IMR-90 (cell line): ENCODE data around the gene PAM. TPM values are rescaled to one million over a fixed set of nuclear protein-coding genes. Genes with fewer than 3 reads are reported as not detected.

Experiments used
- ATAC-seq: fragments of 200-7000 bp; cut with Tn5 transposase; 2 replicates; pipeline ENCODE4 v1.9.1; 2020; ENCODE audit warnings: low read depth, mild to moderate bottlenecking, moderate library complexity
- BruUV-seq: library from RNA; stranded (reverse); fragments of 400-500 nt; replicated peaks from 2 replicates; lab custom pipeline; 2021; lab: Mats Ljungman, UMichigan
- CTCF ChIA-PET: fragments of 300-600 bp; formaldehyde crosslinking; extraction: SDS; loops from one replicate; lab custom pipeline; 2021; ENCODE audit warnings: antibody characterized with exemption; lab: Yijun Ruan, JAX
- POLR2A ChIA-PET: fragments of 300-600 bp; sonication (Branson Sonifier 250); formaldehyde crosslinking; loops from one replicate; lab custom pipeline; 2022; ENCODE audit warnings: antibody characterized with exemption; ENCODE audit not compliant: unreplicated experiment; lab: Charles Lee
- DNase-seq: peaks from one replicate; pipeline ENCODE4 v3.0.0; 2013
- H2AFZ ChIP-seq: replicated peaks from 2 replicates; pipeline ENCODE3; 2013; ENCODE audit warnings: low read length, mild to moderate bottlenecking; ENCODE audit not compliant: poor library complexity
- H2AK5ac ChIP-seq: 2 replicates; pipeline ENCODE4 v1.6.1; 2013; ENCODE audit warnings: low read depth, low read length, inconsistent platforms
- H2AK9ac ChIP-seq: replicated peaks from 2 replicates; pipeline ENCODE3; 2013; ENCODE audit warnings: mild to moderate bottlenecking, low read depth, low read length, moderate library complexity; ENCODE audit not compliant: poor library complexity
- H2BK120ac ChIP-seq: 2 replicates; pipeline ENCODE4 v1.6.1; 2013; ENCODE audit warnings: low read depth, low read length, inconsistent platforms
- H2BK15ac ChIP-seq: 3 replicates; pipeline ENCODE4 v1.6.1; 2013; ENCODE audit warnings: low read depth, low read length, inconsistent platforms
- H2BK20ac ChIP-seq: 2 replicates; pipeline ENCODE4 v1.6.1; 2013; ENCODE audit warnings: low read depth, mild to moderate bottlenecking, inconsistent platforms, low read length, moderate library complexity
- H2BK5ac ChIP-seq: 2 replicates; pipeline ENCODE4 v1.6.1; 2013; ENCODE audit warnings: mild to moderate bottlenecking, low read depth, low read length, inconsistent platforms; ENCODE audit not compliant: poor library complexity, severe bottlenecking
- H3K14ac ChIP-seq: replicated peaks from 2 replicates; pipeline ENCODE4 v1.6.1; 2013; ENCODE audit warnings: low read depth, low read length, inconsistent platforms
- H3K18ac ChIP-seq: 2 replicates; pipeline ENCODE4 v1.6.1; 2013; ENCODE audit warnings: low read depth, low read length, control low read depth
- H3K23ac ChIP-seq: 2 replicates; pipeline ENCODE4 v1.6.1; 2013; ENCODE audit warnings: low read depth, low read length, inconsistent platforms
- H3K27ac ChIP-seq: 2 replicates; pipeline ENCODE4 v1.5.1; 2013; ENCODE audit warnings: mild to moderate bottlenecking, control low read depth, low read length; ENCODE audit not compliant: insufficient read depth
- H3K27me3 ChIP-seq: 2 replicates; pipeline ENCODE4 v1.6.1; 2013; ENCODE audit warnings: low read length; ENCODE audit not compliant: control insufficient read depth, insufficient read depth
- H3K36me3 ChIP-seq: 2 replicates; pipeline ENCODE4 v1.6.1; 2013; ENCODE audit warnings: low read length, mixed read lengths; ENCODE audit not compliant: control insufficient read depth, insufficient read depth
- H3K4ac ChIP-seq: 2 replicates; pipeline ENCODE4 v1.6.1; 2013; ENCODE audit warnings: low read depth, low read length, inconsistent platforms
- H3K4me1 ChIP-seq: 2 replicates; pipeline ENCODE4 v1.6.1; 2013; ENCODE audit warnings: low read length, mixed read lengths; ENCODE audit not compliant: control insufficient read depth, insufficient read depth
- H3K4me2 ChIP-seq: 2 replicates; pipeline ENCODE4 v1.6.1; 2013; ENCODE audit warnings: low read depth, mild to moderate bottlenecking, control low read depth, low read length, moderate library complexity
- H3K4me3 ChIP-seq: 2 replicates; pipeline ENCODE4 v1.5.1; 2013; ENCODE audit warnings: low read depth, mild to moderate bottlenecking, control low read depth, low read length, moderate library complexity; ENCODE audit not compliant: insufficient read depth
- H3K56ac ChIP-seq: 2 replicates; pipeline ENCODE4 v1.6.1; 2013; ENCODE audit warnings: low read length, inconsistent platforms; ENCODE audit not compliant: insufficient read depth; ENCODE audit errors: extremely low read depth
- H3K79me1 ChIP-seq, 2 experiments: 2 replicates each; pipeline ENCODE4 v1.6.1; 2013; ENCODE audit warnings: low read length in 2 of 2, inconsistent platforms in 1 of 2, low read depth in 1 of 2
- H3K9ac ChIP-seq: 2 replicates; pipeline ENCODE4 v1.6.1; 2013; ENCODE audit warnings: low read depth, low read length, control low read depth
- H3K9me1 ChIP-seq: 2 replicates; pipeline ENCODE4 v1.6.1; 2013; ENCODE audit warnings: low read length, inconsistent platforms; ENCODE audit not compliant: insufficient read depth
- H3K9me3 ChIP-seq: 2 replicates; pipeline ENCODE4 v1.6.1; 2013; ENCODE audit warnings: low read length; ENCODE audit not compliant: control insufficient read depth, insufficient read depth
- H4K20me1 ChIP-seq: 2 replicates; pipeline ENCODE4 v1.6.1; 2013; ENCODE audit warnings: low read length, inconsistent platforms; ENCODE audit not compliant: insufficient read depth
- H4K5ac ChIP-seq: 2 replicates; pipeline ENCODE4 v1.6.1; 2013; ENCODE audit warnings: mild to moderate bottlenecking, low read depth, low read length, control low read depth
- H4K8ac ChIP-seq, 2 experiments: 2 replicates each; pipeline ENCODE4 v1.6.1; 2013; ENCODE audit warnings: low read depth in 2 of 2, low read length in 2 of 2, control low read depth in 1 of 2, inconsistent platforms in 1 of 2
- H4K91ac ChIP-seq: 2 replicates; pipeline ENCODE4 v1.6.1; 2013; ENCODE audit warnings: low read depth, low read length, inconsistent platforms; ENCODE audit not compliant: insufficient read depth
- CEBPB ChIP-seq: IDR thresholded peaks from 2 replicates; pipeline ENCODE4 v1.6.1; 2012; ENCODE audit warnings: low read depth, low read length, improper control_type of control experiment
- MXI1 ChIP-seq: IDR thresholded peaks from 2 replicates; pipeline ENCODE4 v1.6.1; 2012; ENCODE audit warnings: low read depth, mild to moderate bottlenecking, low read length, moderate library complexity, borderline replicate concordance
- RAD21 ChIP-seq: IDR thresholded peaks from 2 replicates; pipeline ENCODE4 v1.6.1; 2012; ENCODE audit warnings: low read length, improper control_type of control experiment
- WGBS, 2 experiments: methylation state at CpG; one replicate each; pipeline versions ENCODE4 v1.1.5 to v1.1.7; 2013; ENCODE audit warnings: missing lambda C conversion rate in 2 of 2; ENCODE audit not compliant: insufficient read length in 1 of 2; ENCODE audit errors: extremely low coverage in 2 of 2; 5-methylcytosine and 5-hydroxymethylcytosine counted together
- dilution Hi-C: fragments of 300-500 bp; cut with HindIII; formaldehyde crosslinking; loops from one replicate; pipeline ENCODE4 v1.14.3; 2018; ENCODE audit warnings: low sequenced_read_pairs; ENCODE audit not compliant: unreplicated experiment
- in situ Hi-C: fragments of 300-500 bp; cut with MboI; formaldehyde crosslinking; loops from 3 replicates; pipeline ENCODE4 v1.14.3; 2019; ENCODE audit warnings: low sequenced_read_pairs, inconsistent platforms, mixed read lengths
- intact Hi-C: fragments of 100-400 bp; cut with micrococcal nuclease; formaldehyde crosslinking; loops from 2 replicates; pipeline ENCODE4 v1.10.0; 2022
- polyA plus RNA-seq, 3 experiments: library from polyadenylated mRNA; depleted of rRNA; stranded (reverse); fragments of >200 nt; gene quantifications; 2 replicates each; pipeline ENCODE4 v1.2.3, GENCODE V29; 2012; ENCODE audit warnings: low replicate concordance in 1 of 3
- total RNA-seq: library from RNA; depleted of rRNA; stranded (reverse); fragments of >200 nt; gene quantifications from 2 replicates; pipeline ENCODE4 v1.2.3, GENCODE V29; 2012
- TF ChIP-seq, protein P1 (sequence below): conservative IDR thresholded peaks from 2 replicates; pipeline ENCODE4 v1.5.1; 2012; ENCODE audit warnings: mild to moderate bottlenecking, low read depth, low read length, improper control_type of control experiment

Gene PAM
- total and polyA plus RNA-seq, 2 of the 4 experiments (the other 2 are of a cell fraction): 115 to 179 TPM

DNA sequence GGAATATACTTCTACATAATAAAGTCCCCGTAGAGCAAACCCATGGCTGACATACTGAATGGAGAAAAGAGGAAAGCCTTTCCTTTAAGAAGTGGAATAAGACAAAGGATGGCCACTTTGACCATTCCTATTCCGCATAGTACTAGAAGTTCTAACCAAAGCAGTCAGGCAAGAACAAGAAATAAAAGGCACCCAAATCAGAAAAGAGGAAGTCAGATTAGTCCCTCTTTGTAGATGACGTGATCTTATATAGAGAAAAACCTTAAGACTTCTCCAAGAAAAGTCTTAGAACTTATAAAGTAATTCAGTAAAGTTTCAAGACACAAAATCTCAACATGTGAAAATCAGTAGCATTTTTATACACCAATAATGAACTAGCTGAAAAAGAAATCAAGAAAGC, 231.0 kb downstream of the PAM start:
- H3K27me3 ChIP-seq: no peaks in the 10 kb centered on the region
- intact Hi-C loops: no loop called here
- ATAC-seq (no peak), DNase-seq (no peak)
- H2AFZ ChIP-seq: no peak overlapping the region
- in situ Hi-C loops: no loop called here
- no peak overlapping the region for H3K4me2 ChIP-seq
- TF ChIP-seq CEBPB (no peak), MXI1 (no peak), RAD21 (no peak)
- TF ChIP-seq, protein P1, sequence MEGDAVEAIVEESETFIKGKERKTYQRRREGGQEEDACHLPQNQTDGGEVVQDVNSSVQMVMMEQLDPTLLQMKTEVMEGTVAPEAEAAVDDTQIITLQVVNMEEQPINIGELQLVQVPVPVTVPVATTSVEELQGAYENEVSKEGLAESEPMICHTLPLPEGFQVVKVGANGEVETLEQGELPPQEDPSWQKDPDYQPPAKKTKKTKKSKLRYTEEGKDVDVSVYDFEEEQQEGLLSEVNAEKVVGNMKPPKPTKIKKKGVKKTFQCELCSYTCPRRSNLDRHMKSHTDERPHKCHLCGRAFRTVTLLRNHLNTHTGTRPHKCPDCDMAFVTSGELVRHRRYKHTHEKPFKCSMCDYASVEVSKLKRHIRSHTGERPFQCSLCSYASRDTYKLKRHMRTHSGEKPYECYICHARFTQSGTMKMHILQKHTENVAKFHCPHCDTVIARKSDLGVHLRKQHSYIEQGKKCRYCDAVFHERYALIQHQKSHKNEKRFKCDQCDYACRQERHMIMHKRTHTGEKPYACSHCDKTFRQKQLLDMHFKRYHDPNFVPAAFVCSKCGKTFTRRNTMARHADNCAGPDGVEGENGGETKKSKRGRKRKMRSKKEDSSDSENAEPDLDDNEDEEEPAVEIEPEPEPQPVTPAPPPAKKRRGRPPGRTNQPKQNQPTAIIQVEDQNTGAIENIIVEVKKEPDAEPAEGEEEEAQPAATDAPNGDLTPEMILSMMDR: no peak
- H3K4me3 ChIP-seq: no peak overlapping the region
- H3K14ac ChIP-seq: no peak overlapping the region
- no peaks in the 10 kb centered on the region for H4K20me1 ChIP-seq
- H3K36me3 ChIP-seq: peaks cover 7% of the 10 kb centered on the region; the same call in 1 of the 2 replicates
- H3K79me1 ChIP-seq: no peaks in the 10 kb centered on the region
- H3K27ac ChIP-seq: no peak overlapping the region
- no peak overlapping the region for H3K4ac ChIP-seq
- no peak overlapping the region for H3K18ac ChIP-seq
- no peak overlapping the region for H2BK5ac ChIP-seq
- no peak overlapping the region for H4K91ac ChIP-seq
- ChIA-PET POLR2A (no interaction called here), CTCF (no interaction called here)
- no peak overlapping the region for H3K56ac ChIP-seq
- no peak overlapping the region for H2AK5ac ChIP-seq
- no peak overlapping the region for H3K9ac ChIP-seq
- H3K23ac ChIP-seq: no peak overlapping the region
- 0 out of 2 replicates have a peak, but pooled peaks cover 2% of the 10 kb centered on the region for H3K9me3 ChIP-seq
- H2BK15ac ChIP-seq: no peak overlapping the region
- no peaks in the 10 kb centered on the region for H3K9me1 ChIP-seq
- no peak overlapping the region for H2AK9ac ChIP-seq
- no peak overlapping the region for H2BK120ac ChIP-seq
- no TSS peak for BruUV-seq
- H4K8ac ChIP-seq: no peak overlapping the region
- H4K5ac ChIP-seq: no peak overlapping the region
- H2BK20ac ChIP-seq: no peak overlapping the region
- no peaks in the 10 kb centered on the region for H3K4me1 ChIP-seq
- WGBS, 2 experiments: no CpG with 5 or more reads among the region's 3 CpGs
- dilution Hi-C loops: no loop called here
